RWPE1 (cell line): ENCODE results near the gene SPDYE16.
"Not testable (repeated sequence)": the region's sequence is repeated elsewhere in the genome, so short reads cannot be mapped to it uniquely, and the experiment has no call there.

Source experiments
- CTCF ChIA-PET: fragments of 350-600 bp; sonication (Branson Sonifier 250); formaldehyde crosslinking; extraction: SDS; loops from one replicate; lab custom pipeline; 2021; lab: Yijun Ruan, JAX
- POLR2A ChIA-PET: fragments of 400-600 bp; formaldehyde crosslinking; extraction: SDS; loops from one replicate; lab custom pipeline; 2020; ENCODE audit warnings: antibody characterized with exemption; ENCODE audit not compliant: low non-redundant PET; lab: Yijun Ruan, JAX
- DNase-seq: peaks from one replicate; pipeline ENCODE4 v3.0.0; 2012; ENCODE audit warnings: low spot score
- H3K27ac ChIP-seq: fragments of 450-650 bp; 2 replicates; pipeline ENCODE4 v1.5.1; 2017

The SPDYE16 gene, protein sequence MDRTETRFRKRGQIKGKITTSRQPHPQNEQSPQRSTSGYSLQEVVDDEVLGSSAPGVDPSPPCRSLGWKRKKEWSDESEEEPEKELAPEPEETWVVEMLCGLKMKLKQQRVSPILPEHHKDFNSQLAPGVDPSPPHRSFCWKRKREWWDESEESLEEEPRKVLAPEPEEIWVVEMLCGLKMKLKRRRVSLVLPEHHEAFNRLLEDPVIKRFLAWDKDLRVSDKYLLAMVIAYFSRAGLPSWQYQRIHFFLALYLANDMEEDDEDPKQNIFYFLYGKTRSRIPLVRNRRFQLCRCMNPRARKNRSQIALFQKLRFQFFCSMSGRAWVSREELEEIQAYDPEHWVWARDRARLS

DNA sequence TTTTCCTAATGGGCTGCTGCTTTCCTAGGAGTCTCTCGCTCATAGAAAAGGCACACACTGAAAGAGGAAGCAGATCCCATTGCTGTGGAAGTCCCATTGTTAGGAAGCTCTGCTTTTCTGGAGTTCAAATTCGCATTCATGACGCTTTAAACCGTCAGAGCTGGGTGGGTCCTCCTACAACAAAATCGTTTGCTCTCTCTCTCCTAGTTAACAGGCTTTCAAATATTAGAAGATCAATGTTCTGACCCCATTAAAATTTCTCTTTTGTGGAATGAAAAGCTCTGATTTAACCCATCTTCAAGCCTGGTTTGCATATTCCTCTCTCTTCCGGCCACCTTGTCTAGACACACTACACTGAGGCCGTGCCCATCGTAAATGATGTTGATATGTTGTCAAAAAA, at the start of gene SPDYE16:
SPDYE16 (minus strand) TSS at position 101 of the 400 bp plus-strand sequence. CDS start 1,838 bp downstream, outside the sequence.
- H3K27ac ChIP-seq, CTCF ChIA-PET, DNase-seq, POLR2A ChIA-PET: not testable (repeated sequence)

DNA sequence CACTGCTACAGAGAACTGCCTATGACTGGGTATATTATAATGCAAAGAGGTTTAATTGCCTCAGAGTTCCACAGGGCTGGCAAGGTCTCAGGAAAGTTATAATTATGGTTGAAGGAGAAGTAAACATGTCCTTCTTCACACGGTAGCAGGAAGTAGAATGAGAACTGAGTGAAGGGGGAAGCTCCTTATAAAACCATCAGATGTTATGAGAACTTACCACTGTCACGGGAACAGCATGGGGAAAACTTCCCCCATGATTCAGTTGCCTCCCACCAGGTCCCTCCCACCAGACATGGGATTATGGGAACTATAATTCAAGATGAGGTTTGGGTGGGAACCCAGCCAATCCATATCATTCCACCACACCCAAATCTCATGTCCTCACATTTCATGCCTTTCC, 49.6 kb upstream of the SPDYE16 start:
- H3K27ac ChIP-seq, CTCF ChIA-PET, POLR2A ChIA-PET, DNase-seq: not testable (repeated sequence)

DNA sequence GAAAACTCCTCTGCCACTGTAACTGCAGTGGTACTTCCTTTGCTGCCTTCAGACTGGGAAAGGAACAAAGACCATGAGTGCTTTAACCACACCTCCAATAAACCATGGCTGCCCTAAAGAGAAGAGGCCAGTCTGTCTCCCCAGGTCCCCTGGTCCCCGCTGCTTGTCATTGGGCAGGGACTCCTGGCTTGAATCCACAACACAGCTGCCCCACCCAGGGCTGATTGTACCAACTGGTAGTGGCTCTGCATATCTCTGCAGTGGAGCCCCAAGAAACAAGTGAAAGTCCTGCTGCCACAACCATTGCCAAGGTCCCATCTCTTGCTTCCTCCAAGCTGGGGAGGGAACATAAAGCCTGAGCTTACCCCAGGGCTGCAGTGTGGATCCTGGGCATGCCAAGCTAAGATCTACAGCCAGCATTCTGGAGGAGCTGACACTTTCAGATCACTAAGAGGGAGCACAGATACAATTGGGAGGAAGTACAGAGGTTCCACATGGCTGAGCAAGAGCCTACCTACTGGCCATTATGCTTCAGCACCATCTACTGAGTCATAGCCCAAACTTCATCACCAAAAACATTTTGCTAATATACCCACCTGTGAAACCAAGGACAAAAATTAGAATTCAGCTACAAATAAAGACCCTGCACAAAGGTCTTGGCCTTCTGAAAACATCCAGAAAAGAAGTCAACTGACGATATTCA, 48.7 kb upstream of the SPDYE16 start:
- DNase-seq, CTCF ChIA-PET, POLR2A ChIA-PET: not testable (repeated sequence)
- peak overlapping the region; percentile 7; the same call in 1 of the 2 replicates for H3K27ac ChIP-seq

DNA sequence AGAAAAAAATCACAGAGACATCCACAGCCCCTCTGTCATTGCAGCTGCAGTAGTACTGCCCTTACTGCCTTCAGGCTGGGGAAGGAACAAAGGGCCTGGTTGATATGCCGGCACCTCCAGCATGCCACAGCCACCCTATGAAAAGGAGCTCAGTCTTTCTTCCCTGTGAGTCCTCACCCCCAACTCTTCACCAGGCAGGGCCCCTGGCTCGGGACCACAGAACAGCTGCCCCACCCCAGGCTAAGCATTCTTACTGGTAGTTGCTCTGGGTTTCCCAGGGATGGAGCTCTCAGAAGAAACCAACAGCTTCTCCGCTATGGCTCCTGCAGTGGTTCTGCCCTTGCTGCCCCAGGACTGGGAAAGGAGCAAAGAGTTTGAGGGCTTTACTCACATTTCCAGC, 47.9 kb upstream of the SPDYE16 start:
- POLR2A ChIA-PET, CTCF ChIA-PET, DNase-seq: not testable (repeated sequence)
- H3K27ac ChIP-seq: peak overlapping the region; percentile 7; the same call in 1 of the 2 replicates

DNA sequence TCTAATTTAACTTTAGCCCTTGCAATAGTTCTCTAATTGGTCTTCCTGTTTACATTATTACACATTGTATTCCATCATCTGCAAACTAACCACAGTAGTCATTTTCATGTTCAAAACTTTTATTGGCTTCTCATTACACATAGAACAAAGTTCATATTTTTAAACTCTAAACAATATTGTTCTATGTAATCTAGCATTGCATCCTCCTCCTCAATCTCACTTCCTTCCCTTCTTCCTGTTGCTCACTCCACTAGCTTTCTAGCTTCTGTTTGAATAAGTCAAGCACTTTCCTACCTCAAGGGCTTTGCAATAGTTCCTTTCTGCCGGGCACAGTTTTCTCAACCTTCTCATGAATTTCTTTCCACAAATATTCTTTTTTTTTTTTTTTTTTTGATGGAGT, 45.5 kb upstream of the SPDYE16 start:
- POLR2A ChIA-PET, DNase-seq, H3K27ac ChIP-seq, CTCF ChIA-PET: not testable (repeated sequence)

DNA sequence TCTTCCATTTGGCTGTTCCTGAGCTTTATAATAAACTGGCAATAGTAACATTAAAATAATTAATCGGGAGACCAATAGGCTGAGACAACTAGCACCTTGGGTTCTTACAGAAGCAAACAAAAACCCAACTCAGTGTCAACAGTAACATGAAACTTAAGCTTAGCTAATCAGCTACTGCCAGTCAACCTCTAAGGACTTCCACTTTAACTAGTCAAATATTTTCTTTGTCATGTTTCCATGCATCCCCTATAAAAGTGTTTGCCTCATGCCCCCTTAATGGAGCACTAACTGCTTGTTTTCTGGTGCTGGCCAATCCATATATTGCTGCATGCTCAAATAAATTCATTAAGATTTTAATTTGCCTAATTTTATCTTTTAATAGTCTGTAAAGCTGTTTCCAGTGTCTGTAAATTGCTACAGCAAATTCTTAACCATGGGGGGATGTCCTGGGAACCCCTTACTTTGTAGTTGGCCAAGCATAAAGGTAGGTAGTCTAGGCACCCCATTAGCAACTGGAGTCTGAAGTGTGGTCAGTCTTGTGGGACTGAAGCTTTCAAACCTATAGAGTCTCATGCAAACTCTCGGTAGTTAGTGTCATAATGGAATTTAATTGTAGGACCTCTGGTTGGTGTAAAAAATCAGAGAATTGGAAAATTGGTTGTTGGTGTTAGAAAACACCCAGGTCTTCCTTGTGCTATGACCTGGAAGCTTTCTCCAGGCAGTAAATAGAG, 43.7 kb upstream of the SPDYE16 start:
- POLR2A ChIA-PET, CTCF ChIA-PET, H3K27ac ChIP-seq, DNase-seq: not testable (repeated sequence)

DNA sequence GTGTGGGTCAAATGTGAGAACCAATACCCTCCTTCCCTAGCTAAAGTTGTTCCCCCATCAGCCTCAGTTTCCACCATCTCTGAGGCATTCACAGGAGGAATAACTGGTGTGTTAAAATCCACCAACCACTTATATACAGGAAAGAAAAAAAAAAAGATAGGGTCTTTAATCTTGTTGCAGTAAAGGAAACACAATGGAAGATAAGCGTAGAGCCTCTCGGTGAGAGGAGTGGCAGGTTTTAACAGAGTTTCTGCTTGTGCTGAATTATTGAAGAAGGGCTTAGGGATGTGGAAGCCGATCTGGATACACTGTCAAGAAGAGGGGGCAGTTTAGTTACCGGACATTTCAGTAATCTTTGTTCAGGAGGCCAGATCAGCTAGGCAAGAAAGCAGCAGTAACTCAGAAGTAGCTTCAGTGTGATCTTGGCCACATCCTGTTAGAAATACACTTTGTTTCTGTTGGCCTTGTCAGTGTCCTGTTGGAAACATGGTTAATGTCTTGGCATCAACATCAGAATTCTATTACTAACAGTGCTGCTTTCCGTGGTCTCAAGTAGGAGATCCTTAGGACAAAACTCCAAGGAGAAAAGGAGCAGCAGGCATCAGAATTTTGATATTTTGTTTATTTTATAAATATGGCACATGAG, 40.7 kb upstream of the SPDYE16 start:
- peak overlapping the region; percentile 66 for H3K27ac ChIP-seq
- DNase-seq, CTCF ChIA-PET, POLR2A ChIA-PET: not testable (repeated sequence)

DNA sequence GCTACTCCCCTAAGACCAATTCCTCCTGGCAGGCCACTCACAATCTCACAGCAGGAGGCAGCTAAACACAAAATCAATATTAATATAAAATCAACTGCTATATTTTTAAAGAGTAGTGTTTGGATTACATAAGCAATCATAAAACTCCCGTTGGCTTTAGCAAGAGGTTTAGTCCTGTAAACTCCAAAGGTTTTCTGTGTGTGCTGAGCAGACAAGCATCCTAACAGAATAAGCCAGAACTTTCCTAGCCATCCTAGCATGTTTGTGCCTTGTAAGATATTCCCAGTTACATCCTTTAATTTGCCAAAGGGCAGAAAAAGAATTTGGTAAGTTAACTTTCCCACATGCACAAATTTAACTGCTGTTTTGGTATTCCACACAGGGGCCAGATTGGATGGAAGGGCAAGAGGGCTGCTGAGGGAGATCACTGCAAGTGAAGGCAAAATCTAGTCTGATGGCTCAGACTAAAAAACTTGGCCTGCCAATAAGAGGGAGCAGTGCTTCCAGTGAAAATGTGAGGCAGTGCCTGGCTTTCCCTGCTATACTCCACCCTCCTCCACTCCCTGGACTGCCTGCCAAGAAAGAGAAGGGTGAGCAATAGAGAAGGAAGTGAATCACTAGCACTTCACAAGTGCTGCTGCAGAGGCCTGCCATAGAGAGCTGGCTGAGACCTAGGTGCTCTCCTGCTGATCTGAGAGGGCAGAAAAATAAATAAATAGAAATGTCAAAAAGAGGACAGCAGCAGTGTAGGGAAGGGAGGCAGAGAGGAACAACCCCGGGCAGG, 39.9 kb upstream of the SPDYE16 start:
- DNase-seq, CTCF ChIA-PET, POLR2A ChIA-PET: not testable (repeated sequence)
- peak overlapping the region; percentile 66 for H3K27ac ChIP-seq

DNA sequence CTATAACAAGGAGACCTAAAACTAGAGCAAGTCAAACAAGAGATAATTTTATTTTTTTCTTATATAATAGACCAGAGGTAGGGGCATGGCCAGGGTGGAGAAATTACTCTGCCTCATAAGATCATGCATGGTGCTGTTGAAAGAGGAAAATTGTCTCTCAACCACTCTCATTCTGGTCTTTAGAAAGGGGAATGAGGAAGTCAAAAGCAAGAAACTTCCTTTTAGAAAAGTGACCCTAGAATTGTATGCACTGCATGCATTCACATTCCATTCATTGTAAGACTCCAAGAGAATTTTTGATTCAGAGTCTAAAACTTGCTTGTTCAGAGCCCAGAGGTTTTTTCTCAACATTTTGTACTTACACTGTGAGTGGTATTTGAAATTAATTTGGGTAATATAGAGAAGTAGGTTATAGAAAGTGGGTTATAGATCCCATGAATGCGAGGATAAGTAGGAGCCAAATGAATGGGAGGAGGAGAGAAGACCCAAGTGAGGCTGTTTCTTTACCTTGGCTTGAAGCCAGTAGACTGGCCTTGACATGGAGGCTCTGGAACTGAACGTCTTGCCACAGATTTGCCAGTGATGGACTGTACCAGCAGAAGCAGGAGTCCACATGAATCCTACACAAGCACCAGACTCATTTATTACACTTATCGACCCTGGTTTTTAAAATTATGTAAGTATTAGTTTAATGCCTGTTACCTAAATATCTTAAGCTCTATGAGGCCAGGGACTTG, 33.0 kb upstream of the SPDYE16 start:
- POLR2A ChIA-PET, DNase-seq, CTCF ChIA-PET, H3K27ac ChIP-seq: not testable (repeated sequence)

DNA sequence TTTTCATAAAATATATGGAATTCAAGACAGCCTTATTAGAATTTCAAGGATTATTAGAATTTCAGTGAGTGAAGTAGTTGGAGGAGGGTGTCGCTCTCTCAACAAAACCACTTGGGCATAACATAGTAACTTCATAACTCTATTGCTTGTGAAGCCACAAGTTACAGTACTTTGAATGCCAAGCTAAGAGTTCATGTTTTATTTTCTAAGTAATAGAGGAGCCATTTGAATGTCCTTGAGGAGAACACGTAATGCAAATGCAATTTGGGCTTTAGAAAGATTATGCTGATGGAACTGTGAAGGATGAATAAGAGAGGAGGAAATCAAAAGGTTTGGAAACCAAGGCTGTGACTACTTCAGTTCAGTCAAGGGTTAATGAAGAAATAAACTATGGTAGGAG, 32.3 kb upstream of the SPDYE16 start:
- POLR2A ChIA-PET, H3K27ac ChIP-seq, CTCF ChIA-PET, DNase-seq: not testable (repeated sequence)

DNA sequence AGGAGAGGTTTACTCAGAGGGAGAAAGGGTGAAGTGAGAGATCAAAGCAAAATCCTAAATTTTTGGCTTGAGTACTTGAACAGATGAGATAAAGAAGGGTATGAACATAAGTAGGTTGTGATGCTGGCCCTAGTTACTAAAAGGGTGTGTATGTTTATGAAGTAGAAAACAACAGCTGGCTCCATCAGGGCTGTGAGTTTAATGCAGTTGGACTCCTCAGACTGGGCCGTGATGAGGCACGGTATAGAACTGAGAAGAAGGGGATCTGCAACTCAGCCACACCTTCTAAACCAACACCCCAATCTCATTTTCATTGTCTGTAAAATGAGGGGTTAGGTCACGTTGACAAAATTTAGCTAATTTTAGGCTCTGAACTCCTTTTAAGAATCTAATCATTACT, 29.2 kb upstream of the SPDYE16 start:
- H3K27ac ChIP-seq, DNase-seq, POLR2A ChIA-PET: not testable (repeated sequence)
- CTCF ChIA-PET: interaction anchor here (0.6 kb wide), 1 partner anchor 774 kb away, joined by 4 read pairs; no protein-coding TSS in a partner anchor

DNA sequence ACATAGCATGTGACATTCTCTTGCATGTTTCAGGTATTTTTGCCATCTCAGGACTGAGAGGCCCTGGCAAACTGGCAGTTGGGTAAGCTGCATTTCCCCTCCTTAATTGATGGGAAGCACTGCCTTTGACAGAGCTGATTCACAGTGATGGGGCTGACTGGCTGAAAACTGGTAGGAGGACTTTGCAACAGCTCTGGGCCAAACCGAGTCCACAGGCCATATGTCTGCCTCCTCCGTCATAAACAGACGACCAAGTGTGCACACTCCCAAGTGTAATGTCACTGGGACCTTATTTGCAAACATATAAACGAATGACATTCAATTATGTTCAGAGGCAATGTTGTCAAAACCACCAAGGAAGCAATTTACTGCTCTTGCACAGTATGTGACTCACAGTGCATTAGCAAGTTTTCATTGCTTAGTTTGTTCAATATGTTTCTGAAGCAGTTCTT, 27.3 kb upstream of the SPDYE16 start:
- POLR2A ChIA-PET, CTCF ChIA-PET, DNase-seq: not testable (repeated sequence)
- H3K27ac ChIP-seq: peak overlapping the region; percentile 73

DNA sequence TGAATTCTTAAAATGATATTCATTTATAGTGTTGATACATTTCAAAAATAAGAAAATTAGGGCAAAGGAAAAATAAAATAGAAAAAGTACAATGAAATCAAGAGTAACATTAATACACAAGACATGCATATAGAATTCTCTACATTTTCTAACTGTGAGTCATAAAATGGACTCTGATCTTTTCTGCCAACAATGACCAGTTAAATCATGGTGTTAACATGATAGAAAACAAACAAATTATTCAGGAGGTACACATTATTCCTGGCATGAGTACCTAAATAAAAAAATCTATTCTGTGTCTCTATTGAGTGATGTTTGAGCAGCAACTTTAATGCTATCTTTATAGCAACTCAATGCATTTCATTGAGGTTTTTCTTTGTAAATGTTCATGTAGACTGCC, 25.6 kb upstream of the SPDYE16 start:
- CTCF ChIA-PET, H3K27ac ChIP-seq, DNase-seq, POLR2A ChIA-PET: not testable (repeated sequence)

DNA sequence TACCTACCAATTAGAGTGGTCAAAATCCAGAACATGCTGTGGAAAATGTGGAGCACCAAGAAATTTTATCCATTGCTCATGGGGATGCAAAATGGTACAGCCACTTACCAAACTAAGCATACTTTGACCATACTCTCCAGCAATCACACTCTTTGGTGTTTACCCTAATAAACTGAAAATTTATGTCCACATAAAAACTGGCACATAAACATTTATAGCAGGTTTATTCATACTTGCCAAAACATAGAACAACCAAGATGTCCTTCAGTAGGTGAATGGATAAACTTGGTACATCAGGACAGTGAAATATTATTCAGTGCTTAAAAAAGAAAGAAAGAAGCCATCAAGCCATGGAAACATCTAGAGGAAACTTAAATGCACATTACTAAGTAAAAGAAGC, 24.7 kb upstream of the SPDYE16 start:
- H3K27ac ChIP-seq, POLR2A ChIA-PET, DNase-seq, CTCF ChIA-PET: not testable (repeated sequence)

DNA sequence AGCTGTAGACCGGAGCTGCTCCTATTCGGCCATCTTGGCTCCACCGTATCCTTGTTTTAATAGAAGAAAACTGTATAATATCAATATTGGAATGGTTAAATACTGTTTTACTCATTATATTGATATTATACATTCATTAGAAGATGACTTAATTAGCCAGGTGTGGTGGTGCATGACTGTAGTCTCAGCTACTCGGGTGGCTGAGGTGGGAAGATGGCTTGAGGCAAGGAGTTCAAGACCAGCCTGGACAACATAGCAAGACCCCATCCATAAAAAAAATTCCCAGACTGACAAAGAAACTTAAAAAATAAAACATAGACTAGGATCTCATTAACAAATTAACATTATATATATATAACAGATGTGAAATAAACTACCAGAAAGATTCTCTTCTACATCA, 24.2 kb upstream of the SPDYE16 start:
- POLR2A ChIA-PET: not testable (repeated sequence)

More for the DNA sequence above, 24.2 kb upstream of the SPDYE16 start:
- H3K27ac ChIP-seq, CTCF ChIA-PET, DNase-seq: not testable (repeated sequence)
